Ovary (tissue), 3 donors: Measurements from ENCODE around the gene CARM1.

Experiments used
- CTCF ChIP-seq, 3 donors: fragments of 450-650 bp in 2 of 3; fragments of 200-600 bp in 1 of 3; IDR thresholded peaks; one replicate each; pipeline versions ENCODE4 v1.5.1 to v1.8.0; 2016 to 2022; ENCODE audit warnings: antibody characterized with exemption in 3 of 3, mild to moderate bottlenecking in 1 of 3
- POLR2A ChIP-seq: fragments of 450-650 bp; IDR thresholded peaks from one replicate; pipeline ENCODE4 v1.6.1; 2017; ENCODE audit warnings: antibody characterized with exemption, mild to moderate bottlenecking, moderate library complexity
- donor health status: DM: no; HTN: no; CAD: no.

- no peak for TF ChIP-seq POLR2A
- no peak for TF ChIP-seq CTCF (IDR thresholded peaks at IDR 0.05)
Measured at GRCh38 chr19:10839114-10840050, 32.0 kb upstream of the CARM1 start.
